ENCODE data around the gene AIDA.
"Not testable (repeated sequence)": the region's sequence is repeated elsewhere in the genome, so short reads cannot be mapped to it uniquely, and the experiment has no call there.

Gene AIDA

GRCh38 chr1:222712253-222713090, at the start of gene AIDA, which contains the start of gene BROX:
AIDA (minus strand) TSS chr1:222712491; CDS start chr1:222712317, 174 bp downstream.
BROX (plus strand) TSS chr1:222712564; CDS start chr1:222715700, 3,136 bp downstream.
- peak; percentile 97 to 98 for DNase-seq

GRCh38 chr1:222761083-222761482, 48.8 kb upstream of the AIDA start:
- no peak for DNase-seq

GRCh38 chr1:222759451-222760035, 47.3 kb upstream of the AIDA start:
- DNase-seq = no peak

- DNase-seq = no peak
Observed at GRCh38 chr1:222757646-222758268, 45.5 kb upstream of the AIDA start.

GRCh38 chr1:222754366-222755139, 42.3 kb upstream of the AIDA start:
- DNase-seq = no peak

GRCh38 chr1:222751255-222751654, 39.0 kb upstream of the AIDA start:
- no peak for DNase-seq

- no peak for DNase-seq
Observed at GRCh38 chr1:222750651-222751050, 38.4 kb upstream of the AIDA start.

GRCh38 chr1:222749927-222750326, 37.6 kb upstream of the AIDA start:
- no peak for DNase-seq

GRCh38 chr1:222741630-222742457, 29.6 kb upstream of the AIDA start:
- not testable (repeated sequence) for DNase-seq

GRCh38 chr1:222739929-222740328, 27.6 kb upstream of the AIDA start:
- no peak for DNase-seq

- DNase-seq = no peak
Observed at GRCh38 chr1:222739465-222739864, 27.2 kb upstream of the AIDA start.

GRCh38 chr1:222736972-222737371, 24.7 kb upstream of the AIDA start, which contains the start of gene FAM177B:
FAM177B (plus strand) TSS chr1:222737202; CDS start chr1:222746546, 9,344 bp downstream.
- DNase-seq = no peak

- no peak for DNase-seq
Observed at GRCh38 chr1:222736470-222736869, 24.2 kb upstream of the AIDA start.

- no peak for DNase-seq
Observed at GRCh38 chr1:222734740-222735139, 22.4 kb upstream of the AIDA start.

GRCh38 chr1:222732216-222733159, 20.2 kb upstream of the AIDA start:
- no peak for DNase-seq

- DNase-seq = no peak
Observed at GRCh38 chr1:222730866-222731265, 18.6 kb upstream of the AIDA start.

GRCh38 chr1:222728746-222729145, 16.5 kb upstream of the AIDA start:
- no peak for DNase-seq

GRCh38 chr1:222716393-222716792, 4.1 kb upstream of the AIDA start:
- DNase-seq = no peak

GRCh38 chr1:222713091-222713961, 1.0 kb upstream of the AIDA start:
- DNase-seq = peak; percentile 87 to 90

Data from activated CD4-positive, alpha-beta T cell treated with anti-CD3 and anti-CD28 coated beads, Interleukin-2, amount 50 U/mL, for 48 hours (primary cell).